PC-3 (cell line): Measurements from ENCODE around the gene MCFD2. TPM values are rescaled to one million over a fixed set of nuclear protein-coding genes. Genes with fewer than 3 reads are reported as not detected.

Source experiments
- ATAC-seq: fragments of 200-7000 bp; cut with Tn5 transposase; 2 replicates; pipeline ENCODE4 v1.9.1; 2020; ENCODE audit warnings: mild to moderate bottlenecking, moderate library complexity
- BruUV-seq: library from RNA; stranded (reverse); fragments of 400-500 nt; replicated peaks from 2 replicates; lab custom pipeline; 2021; lab: Mats Ljungman, UMichigan
- CTCF ChIA-PET: fragments of 300-600 bp; sonication (Branson Sonifier 250); formaldehyde crosslinking; loops from one replicate; lab custom pipeline; 2022; ENCODE audit warnings: antibody characterized with exemption; lab: Charles Lee
- POLR2A ChIA-PET: fragments of 300-600 bp; sonication (Branson Sonifier 250); formaldehyde crosslinking; loops from one replicate; lab custom pipeline; 2022; ENCODE audit warnings: antibody characterized with exemption; ENCODE audit not compliant: unreplicated experiment; lab: Charles Lee
- DNase-seq: peaks from one replicate; pipeline ENCODE4 v3.0.0-alpha.2; 2015
- H2AFZ ChIP-seq: fragments of 300-600 bp; sonication (generic); 2 replicates; pipeline ENCODE4 v1.6.0; 2016; ENCODE audit warnings: antibody characterized with exemption, low read length
- H3F3A ChIP-seq: fragments of 300-600 bp; sonication (generic); one replicate; pipeline ENCODE4 v1.6.0; 2017; ENCODE audit warnings: antibody characterized with exemption, low read length, control low read depth, mild to moderate bottlenecking; ENCODE audit not compliant: unreplicated experiment
- H3K27ac ChIP-seq: fragments of 300-600 bp; sonication (generic); 2 replicates; pipeline ENCODE4 v1.5.1; 2016; ENCODE audit warnings: mild to moderate bottlenecking, low read length
- H3K27me3 ChIP-seq: fragments of 300-600 bp; sonication (generic); 2 replicates; pipeline ENCODE4 v1.6.1; 2016; ENCODE audit warnings: low read length, mixed read lengths
- H3K36me3 ChIP-seq: fragments of 300-600 bp; sonication (generic); 2 replicates; pipeline ENCODE4 v1.6.1; 2016; ENCODE audit warnings: low read depth, mixed run types, low read length, mixed read lengths
- H3K4me1 ChIP-seq: fragments of 300-600 bp; sonication (generic); 2 replicates; pipeline ENCODE4 v1.5.1; 2016; ENCODE audit warnings: low read length; ENCODE audit not compliant: insufficient read depth
- H3K4me2 ChIP-seq: fragments of 300-600 bp; sonication (generic); 2 replicates; pipeline ENCODE4 v1.6.0; 2016; ENCODE audit warnings: low read length
- H3K4me3 ChIP-seq: fragments of 300-600 bp; sonication (generic); 2 replicates; pipeline ENCODE4 v1.5.1; 2016; ENCODE audit warnings: mild to moderate bottlenecking, low read length, mixed read lengths
- H3K79me2 ChIP-seq: fragments of 300-600 bp; sonication (generic); 2 replicates; pipeline ENCODE4 v1.6.1; 2017; ENCODE audit warnings: low read length, mixed read lengths
- H3K9ac ChIP-seq: fragments of 300-600 bp; sonication (generic); 2 replicates; pipeline ENCODE4 v1.6.0; 2016; ENCODE audit warnings: mild to moderate bottlenecking, low read length
- H3K9me2 ChIP-seq: fragments of 300-600 bp; sonication (generic); replicated peaks from 2 replicates; pipeline ENCODE4 v1.6.1; 2016; ENCODE audit warnings: mixed run types, low read length, mixed read lengths
- H3K9me3 ChIP-seq: fragments of 300-600 bp; sonication (generic); 2 replicates; pipeline ENCODE4 v1.6.1; 2016; ENCODE audit warnings: low read length, mixed read lengths
- H4K20me1 ChIP-seq: fragments of 300-600 bp; sonication (generic); 2 replicates; pipeline ENCODE4 v1.6.1; 2016; ENCODE audit warnings: low read length, mixed read lengths
- CTCF ChIP-seq: fragments of 300-600 bp; sonication (generic); conservative IDR thresholded peaks from 2 replicates; pipeline ENCODE4 v1.5.1; 2017; ENCODE audit warnings: antibody characterized with exemption, low read depth, mild to moderate bottlenecking, low read length
- EZH2 ChIP-seq: fragments of 300-600 bp; sonication (generic); IDR thresholded peaks from one replicate; pipeline ENCODE4 v1.6.1; 2017; ENCODE audit warnings: antibody characterized with exemption, mild to moderate bottlenecking, low read length; ENCODE audit not compliant: unreplicated experiment
- EZH2phosphoT487 ChIP-seq: fragments of 300-600 bp; sonication (generic); IDR thresholded peaks from 2 replicates; pipeline ENCODE4 v1.6.1; 2018; ENCODE audit warnings: mild to moderate bottlenecking, antibody characterized with exemption, low read length, borderline replicate concordance
- intact Hi-C: fragments of 100-400 bp; cut with micrococcal nuclease; formaldehyde crosslinking; loops from 2 replicates; pipeline ENCODE4 v1.9.0; 2023
- total RNA-seq: library from RNA; depleted of rRNA; stranded (reverse); fragments of >200 nt; gene quantifications from 2 replicates; pipeline ENCODE4 v1.2.3, GENCODE V29; 2014

The MCFD2 gene
- total RNA-seq, 1 experiment from 2014 or later: 112 TPM

GRCh38 chr2:46926863-46927262 is 11.3 kb upstream of the MCFD2 start:
- ATAC-seq (no peak), DNase-seq (no peak)
- no peaks in the 10 kb centered on the region for H3K9me2 ChIP-seq
- no peak for TF ChIP-seq EZH2
- TF ChIP-seq EZH2phosphoT487: no peak
- no peak for TF ChIP-seq CTCF
- ChIA-PET POLR2A (no interaction called here), CTCF (interaction anchor here (0.7 kb wide), 1 partner anchor 39 kb away, joined by 3 read pairs; no protein-coding TSS in a partner anchor)
- H3K27me3 ChIP-seq: no peaks in the 10 kb centered on the region
- no peaks in the 10 kb centered on the region for H3K9me3 ChIP-seq
- H3K9ac ChIP-seq: no peak overlapping the region
- H3K27ac ChIP-seq: no peak overlapping the region
- no peak overlapping the region for H3K4me3 ChIP-seq
- H4K20me1 ChIP-seq: no peaks in the 10 kb centered on the region
- no peaks in the 10 kb centered on the region for H3F3A ChIP-seq
- no peaks in the 10 kb centered on the region; the same call in 1 of the 2 replicates for H3K36me3 ChIP-seq
- no TSS peak for BruUV-seq
- intact Hi-C loops: no loop called here
- H3K4me2 ChIP-seq: no peak overlapping the region
- H3K79me2 ChIP-seq: no peaks in the 10 kb centered on the region
- H2AFZ ChIP-seq: no peak overlapping the region
- peaks cover 38% of the 10 kb centered on the region for H3K4me1 ChIP-seq

GRCh38 chr2:46925474-46926351 is 10.1 kb upstream of the MCFD2 start:
- no peaks in the 10 kb centered on the region for H3K27me3 ChIP-seq
- H4K20me1 ChIP-seq: no peaks in the 10 kb centered on the region
- no peak overlapping the region for H3K9ac ChIP-seq
- peak overlapping the region; percentile 50 for H3K4me2 ChIP-seq
- no peaks in the 10 kb centered on the region; the same call in 1 of the 2 replicates for H3K36me3 ChIP-seq
- peaks cover 46% of the 10 kb centered on the region for H3K4me1 ChIP-seq
- peak; percentile 16; the same call in 1 of the 2 replicates for TF ChIP-seq CTCF
- TF ChIP-seq EZH2phosphoT487: no peak
- ChIA-PET POLR2A (no interaction called here), CTCF (no interaction called here)
- no peaks in the 10 kb centered on the region for H3F3A ChIP-seq
- H3K27ac ChIP-seq: peak overlapping the region; percentile 57
- peak; percentile 55 for DNase-seq
- no peak for ATAC-seq
- no peak overlapping the region for H2AFZ ChIP-seq
- BruUV-seq: no TSS peak
- no peaks in the 10 kb centered on the region for H3K9me2 ChIP-seq
- H3K4me3 ChIP-seq: no peak overlapping the region
- intact Hi-C loops: no loop called here
- no peaks in the 10 kb centered on the region for H3K9me3 ChIP-seq
- H3K79me2 ChIP-seq: no peaks in the 10 kb centered on the region

- Histone ChIP-seq H3K4me1 (peaks cover 42% of the 10 kb centered on the region), H3K4me2 (no peak overlapping the region), H3K9ac (no peak overlapping the region), H4K20me1 (no peaks in the 10 kb centered on the region), H3K4me3 (no peak overlapping the region), H3K27me3 (no peaks in the 10 kb centered on the region), H3K9me3 (no peaks in the 10 kb centered on the region), H2AFZ (no peak overlapping the region), H3F3A (no peaks in the 10 kb centered on the region), H3K36me3 (no peaks in the 10 kb centered on the region; the same call in 1 of the 2 replicates), H3K9me2 (no peaks in the 10 kb centered on the region), H3K79me2 (no peaks in the 10 kb centered on the region), H3K27ac (no peak overlapping the region)
- intact Hi-C loops: no loop called here
- BruUV-seq: no TSS peak
- no peak for ATAC-seq
- POLR2A ChIA-PET: no interaction called here
- CTCF ChIA-PET: no interaction called here
- no peak for DNase-seq
- TF ChIP-seq EZH2 (no peak), EZH2phosphoT487 (no peak), CTCF (no peak)
Observed at GRCh38 chr2:46924608-46925007, 9.0 kb upstream of the MCFD2 start.
